ENCODE data around the gene EMC1.
"Not testable (repeated sequence)": the region's sequence is repeated elsewhere in the genome, so short reads cannot be mapped to it uniquely, and the experiment has no call there.

Gene EMC1

DNA sequence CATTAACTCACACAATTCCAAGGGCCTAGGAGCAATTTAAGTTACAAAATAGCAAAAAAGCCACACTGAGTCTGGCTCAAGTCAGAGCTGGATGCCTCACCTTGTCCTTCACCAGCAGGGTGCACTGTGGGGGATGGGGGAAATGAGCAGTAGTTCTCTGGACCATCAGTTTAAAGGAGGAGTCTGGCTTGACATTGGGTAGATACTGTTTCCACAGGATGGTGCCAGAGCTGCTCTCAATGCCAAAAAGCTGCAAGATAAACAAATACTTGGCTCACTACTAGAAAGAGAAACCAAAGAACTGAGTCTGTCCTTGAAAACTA is 18.8 kb downstream of the EMC1 start:
- no peaks in the 10 kb centered on the region for H3K4me1 ChIP-seq (ENCODE audit: control insufficient read depth, low read length)
- H3K36me3 ChIP-seq (ENCODE audit: control insufficient read depth, low read length), result peaks cover 78% of the 10 kb centered on the region
- no peak overlapping the region for H3K27ac ChIP-seq (ENCODE audit: low read depth, low read length)
- H3K9me3 ChIP-seq (ENCODE audit: control insufficient read depth, insufficient read depth, low read length), result no peaks in the 10 kb centered on the region
- H3K27me3 ChIP-seq (ENCODE audit: control insufficient read depth, low read length), result no peaks in the 10 kb centered on the region
- no peaks in the 10 kb centered on the region for H3K79me2 ChIP-seq (ENCODE audit: control insufficient read depth, low read length)
- no peaks in the 10 kb centered on the region for H4K20me1 ChIP-seq (ENCODE audit: control insufficient read depth, insufficient read depth, low read depth, low read length)
- no peak for TF ChIP-seq EZH2phosphoT487 (IDR thresholded peaks at IDR 0.05; ENCODE audit: borderline replicate concordance, low read length)
- TF ChIP-seq, protein P1, sequence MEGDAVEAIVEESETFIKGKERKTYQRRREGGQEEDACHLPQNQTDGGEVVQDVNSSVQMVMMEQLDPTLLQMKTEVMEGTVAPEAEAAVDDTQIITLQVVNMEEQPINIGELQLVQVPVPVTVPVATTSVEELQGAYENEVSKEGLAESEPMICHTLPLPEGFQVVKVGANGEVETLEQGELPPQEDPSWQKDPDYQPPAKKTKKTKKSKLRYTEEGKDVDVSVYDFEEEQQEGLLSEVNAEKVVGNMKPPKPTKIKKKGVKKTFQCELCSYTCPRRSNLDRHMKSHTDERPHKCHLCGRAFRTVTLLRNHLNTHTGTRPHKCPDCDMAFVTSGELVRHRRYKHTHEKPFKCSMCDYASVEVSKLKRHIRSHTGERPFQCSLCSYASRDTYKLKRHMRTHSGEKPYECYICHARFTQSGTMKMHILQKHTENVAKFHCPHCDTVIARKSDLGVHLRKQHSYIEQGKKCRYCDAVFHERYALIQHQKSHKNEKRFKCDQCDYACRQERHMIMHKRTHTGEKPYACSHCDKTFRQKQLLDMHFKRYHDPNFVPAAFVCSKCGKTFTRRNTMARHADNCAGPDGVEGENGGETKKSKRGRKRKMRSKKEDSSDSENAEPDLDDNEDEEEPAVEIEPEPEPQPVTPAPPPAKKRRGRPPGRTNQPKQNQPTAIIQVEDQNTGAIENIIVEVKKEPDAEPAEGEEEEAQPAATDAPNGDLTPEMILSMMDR (IDR thresholded peaks at IDR 0.05; ENCODE audit: low read depth, low read length, poor library complexity, severe bottlenecking), result no peak
- no peaks in the 10 kb centered on the region for H3K9me2 ChIP-seq (replicated peaks; ENCODE audit: control insufficient read depth, low read length)
- H3K4me2 ChIP-seq (ENCODE audit: low read length), result no peak overlapping the region
- no peaks in the 10 kb centered on the region for H3F3A ChIP-seq (ENCODE audit: control insufficient read depth, insufficient read depth)
- no peak overlapping the region for H3K4me3 ChIP-seq (ENCODE audit: low read length)

DNA sequence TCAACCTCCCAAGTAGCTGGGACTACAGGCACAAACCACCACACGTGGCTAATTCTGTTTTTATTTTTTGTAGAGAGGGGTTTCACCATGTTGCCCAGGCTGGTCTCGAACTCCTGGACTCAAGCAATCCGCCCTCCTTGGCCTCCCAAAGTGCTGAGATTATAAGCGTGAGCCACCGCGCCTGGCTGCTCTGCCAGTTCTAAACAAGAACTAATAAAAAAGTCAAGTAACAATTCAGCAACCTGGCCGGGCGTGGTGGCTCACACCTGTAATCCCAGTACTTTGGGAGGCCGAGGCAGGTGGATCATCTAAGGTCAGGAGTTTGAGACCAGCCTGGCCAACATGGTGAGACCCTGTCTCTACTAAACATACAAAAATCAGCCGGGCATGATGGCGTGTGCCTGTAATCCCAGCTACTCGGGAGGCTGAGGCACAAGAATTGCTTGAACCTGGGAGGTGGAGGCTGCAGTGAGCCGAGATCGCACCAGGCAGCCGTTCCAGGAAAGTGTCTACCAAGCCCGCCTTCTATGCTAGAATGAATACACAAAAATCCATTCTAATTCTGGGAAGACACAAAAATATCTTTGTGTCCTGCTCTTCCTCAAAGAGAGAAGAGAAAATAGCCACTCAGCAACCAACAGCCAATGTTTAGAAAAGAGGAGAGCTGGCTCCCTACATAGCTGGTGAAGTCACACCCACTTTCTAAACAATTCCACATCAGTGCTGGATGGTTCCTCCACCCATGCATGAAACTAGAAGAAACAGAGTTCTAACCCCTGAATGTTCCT is 19.4 kb downstream of the EMC1 start:
- peaks cover 78% of the 10 kb centered on the region for H3K36me3 ChIP-seq (ENCODE audit: control insufficient read depth, low read length)
- H3K4me3 ChIP-seq (ENCODE audit: low read length), result not testable (repeated sequence)

DNA sequence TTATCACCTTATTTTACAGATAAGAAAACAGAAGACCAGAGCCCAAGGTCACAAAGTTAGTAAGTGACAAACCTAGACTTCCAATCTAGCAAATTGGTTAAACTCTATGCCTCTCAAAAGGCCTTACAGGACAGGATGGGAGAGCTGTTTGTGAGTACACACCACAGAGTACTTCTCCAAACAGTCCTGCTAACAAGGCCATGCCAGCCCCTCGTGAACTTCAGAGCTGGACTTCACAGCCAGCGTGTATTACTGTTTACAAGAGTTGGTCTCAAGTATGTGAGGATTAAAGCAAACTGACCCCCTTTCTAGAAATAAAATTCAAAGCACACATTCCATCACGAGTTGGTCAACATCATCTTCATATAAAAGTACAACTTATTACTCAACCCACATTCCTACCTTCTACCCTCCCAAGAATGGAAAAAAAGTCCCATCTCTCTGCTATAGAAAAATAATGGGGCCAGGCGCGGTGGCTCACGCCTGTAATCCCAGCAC is 21.4 kb downstream of the EMC1 start:
- no peak overlapping the region for H3K27ac ChIP-seq (ENCODE audit: low read depth, low read length)
- H3K4me1 ChIP-seq (ENCODE audit: control insufficient read depth, low read length), result no peaks in the 10 kb centered on the region
- H4K20me1 ChIP-seq (ENCODE audit: control insufficient read depth, insufficient read depth, low read depth, low read length), result no peaks in the 10 kb centered on the region
- no peaks in the 10 kb centered on the region for H3F3A ChIP-seq (ENCODE audit: control insufficient read depth, insufficient read depth)
- H3K27me3 ChIP-seq (ENCODE audit: control insufficient read depth, low read length), result no peaks in the 10 kb centered on the region
- H3K79me2 ChIP-seq (ENCODE audit: control insufficient read depth, low read length), result no peaks in the 10 kb centered on the region
- peaks cover 88% of the 10 kb centered on the region for H3K36me3 ChIP-seq (ENCODE audit: control insufficient read depth, low read length)
- H3K4me2 ChIP-seq (ENCODE audit: low read length), result no peak overlapping the region
- H3K9me3 ChIP-seq (ENCODE audit: control insufficient read depth, insufficient read depth, low read length), result no peaks in the 10 kb centered on the region
- TF ChIP-seq EZH2phosphoT487 (IDR thresholded peaks at IDR 0.05; ENCODE audit: borderline replicate concordance, low read length), result no peak
- TF ChIP-seq, protein P1 (IDR thresholded peaks at IDR 0.05; ENCODE audit: low read depth, low read length, poor library complexity, severe bottlenecking), result no peak
- H3K4me3 ChIP-seq (ENCODE audit: low read length), result no peak overlapping the region
- H3K9me2 ChIP-seq (replicated peaks; ENCODE audit: control insufficient read depth, low read length), result no peaks in the 10 kb centered on the region

More for the DNA sequence above, 19.4 kb downstream of the EMC1 start:
- H3K79me2 ChIP-seq (ENCODE audit: control insufficient read depth, low read length); H4K20me1 ChIP-seq (ENCODE audit: control insufficient read depth, insufficient read depth, low read depth, low read length); H3K27me3 ChIP-seq (ENCODE audit: control insufficient read depth, low read length); H3K9me3 ChIP-seq (ENCODE audit: control insufficient read depth, insufficient read depth, low read length); H3K4me2 ChIP-seq (ENCODE audit: low read length); H3K9me2 ChIP-seq (replicated peaks; ENCODE audit: control insufficient read depth, low read length); H3K27ac ChIP-seq (ENCODE audit: low read depth, low read length); H3K4me1 ChIP-seq (ENCODE audit: control insufficient read depth, low read length); H3F3A ChIP-seq (ENCODE audit: control insufficient read depth, insufficient read depth): not testable (repeated sequence)

DNA sequence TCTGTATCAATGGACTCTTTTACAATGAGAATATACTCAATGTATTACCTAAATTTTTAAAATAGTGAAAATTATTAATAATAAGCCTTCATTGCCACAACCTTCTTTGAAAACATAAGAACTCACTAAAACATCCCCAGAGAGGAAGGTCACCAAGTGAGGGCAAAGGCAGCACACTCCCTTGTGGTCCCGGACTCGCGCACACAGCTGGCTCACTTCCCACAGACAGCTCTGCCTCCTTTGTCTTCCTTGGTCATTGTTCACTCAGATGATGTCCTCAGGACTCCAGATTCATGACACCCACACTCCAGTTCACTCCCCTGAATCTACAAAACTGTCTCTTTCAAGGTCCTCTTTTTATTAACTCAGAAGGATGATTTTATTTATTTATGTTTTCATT is 22.1 kb downstream of the EMC1 start:
- no peaks in the 10 kb centered on the region; the same call in 1 of the 2 replicates for H4K20me1 ChIP-seq (ENCODE audit: control insufficient read depth, insufficient read depth, low read depth, low read length)
- H3K4me1 ChIP-seq (ENCODE audit: control insufficient read depth, low read length), result no peaks in the 10 kb centered on the region
- no peak overlapping the region for H3K27ac ChIP-seq (ENCODE audit: low read depth, low read length)
- peaks cover 88% of the 10 kb centered on the region for H3K36me3 ChIP-seq (ENCODE audit: control insufficient read depth, low read length)
- no peaks in the 10 kb centered on the region for H3K79me2 ChIP-seq (ENCODE audit: control insufficient read depth, low read length)
- H3F3A ChIP-seq (ENCODE audit: control insufficient read depth, insufficient read depth), result no peaks in the 10 kb centered on the region
- H3K4me2 ChIP-seq (ENCODE audit: low read length), result no peak overlapping the region
- H3K9me2 ChIP-seq (replicated peaks; ENCODE audit: control insufficient read depth, low read length), result no peaks in the 10 kb centered on the region
- no peaks in the 10 kb centered on the region for H3K9me3 ChIP-seq (ENCODE audit: control insufficient read depth, insufficient read depth, low read length)
- no peak overlapping the region for H3K4me3 ChIP-seq (ENCODE audit: low read length)
- TF ChIP-seq, protein P1 (IDR thresholded peaks at IDR 0.05; ENCODE audit: low read depth, low read length, poor library complexity, severe bottlenecking), result no peak
- TF ChIP-seq EZH2phosphoT487 (IDR thresholded peaks at IDR 0.05; ENCODE audit: borderline replicate concordance, low read length), result no peak
- H3K27me3 ChIP-seq (ENCODE audit: control insufficient read depth, low read length), result no peaks in the 10 kb centered on the region

Data from DOHH2 (cell line).